Lung (tissue), 12 donors: Measurements from ENCODE around the gene CASZ1. TPM values are rescaled to one million over a fixed set of nuclear protein-coding genes. Genes with fewer than 3 reads are reported as not detected.
A peak's percentile ranks its signal among the peaks of the same experiment; 100 is the strongest.

Experiments
- ATAC-seq: fragments of 200-7000 bp; cut with Tn5 transposase; one replicate; pipeline ENCODE4 v1.9.1; 2020; ENCODE audit warnings: moderate number of reproducible peaks; ENCODE audit not compliant: insufficient read depth, low FRiP score
- DNase-seq, 3 donors: peaks; one replicate each; pipeline ENCODE4 v3.0.0-alpha.2; 2013 to 2017
- H3K27ac ChIP-seq, 2 donors: one replicate each; pipeline ENCODE4 v1.5.1; 2013; ENCODE audit warnings: mild to moderate bottlenecking in 2 of 2, moderate library complexity in 2 of 2, control low read depth in 1 of 2, inconsistent platforms in 1 of 2, low read depth in 1 of 2, low read length in 1 of 2
- H3K27me3 ChIP-seq, 3 donors: one replicate each; pipeline ENCODE4 v1.5.1; 2013; ENCODE audit warnings: low read length in 2 of 3; ENCODE audit not compliant: control insufficient read depth in 3 of 3, insufficient read depth in 3 of 3
- H3K36me3 ChIP-seq, 4 donors: one replicate each; pipeline ENCODE4 v1.5.1; 2013; ENCODE audit warnings: low read length in 4 of 4, mild to moderate bottlenecking in 1 of 4, moderate library complexity in 1 of 4; ENCODE audit not compliant: control insufficient read depth in 4 of 4, insufficient read depth in 4 of 4
- H3K4me1 ChIP-seq, 5 donors: one replicate each; pipeline ENCODE4 v1.5.1; 2013; ENCODE audit warnings: low read length in 5 of 5, mild to moderate bottlenecking in 2 of 5, moderate library complexity in 1 of 5; ENCODE audit not compliant: control insufficient read depth in 5 of 5, insufficient read depth in 5 of 5
- H3K4me3 ChIP-seq: one replicate; pipeline ENCODE4 v1.5.1; 2013; ENCODE audit warnings: mild to moderate bottlenecking, control low read depth, moderate library complexity
- H3K9ac ChIP-seq, 2 donors: one replicate each; pipeline ENCODE4 v1.5.1; 2013; ENCODE audit warnings: low read length in 2 of 2, control low read depth in 1 of 2; ENCODE audit not compliant: insufficient read depth in 1 of 2
- H3K9me3 ChIP-seq, 4 donors: one replicate each; pipeline ENCODE4 v1.5.1; 2013; ENCODE audit warnings: low read length in 3 of 4, mild to moderate bottlenecking in 1 of 4, moderate library complexity in 1 of 4; ENCODE audit not compliant: control insufficient read depth in 4 of 4, insufficient read depth in 3 of 4
- WGBS, 2 donors: extraction: QIAGEN DNeasy Blood & Tissue Kit; methylation state at CpG; one replicate each; pipeline ENCODE4 v1.1.7; 2013; 5-methylcytosine and 5-hydroxymethylcytosine counted together
- polyA plus RNA-seq, 2 donors: library from polyadenylated mRNA; stranded (reverse); fragments of 200-250 nt; gene quantifications; one replicate each; pipeline ENCODE4 v1.2.1, GENCODE V29; 2013
- total RNA-seq, 2 donors: library from RNA; depleted of rRNA in 1 of 2; stranded (reverse); fragments of >200 nt in 1 of 2; gene quantifications; one replicate each; pipeline ENCODE4 v1.2.1, GENCODE V29; 2014 to 2021
- TF ChIP-seq, protein P1 (sequence below): IDR thresholded peaks from 2 replicates; pipeline ENCODE4 v1.5.1; 2012; ENCODE audit warnings: mild to moderate bottlenecking; ENCODE audit errors: control extremely low read depth, extremely low read depth
- donor health status: control.
- donor health status: control.
- donor health status: Bipolar disorder and iron deficiency.
- donor health status: healthy.
- donor health status: DM: yes; HTN: yes; CAD: no.

CASZ1 gene
- total and polyA plus RNA-seq, 4 donors: 10.3 to 69.9 (median 40.5) TPM

DNA sequence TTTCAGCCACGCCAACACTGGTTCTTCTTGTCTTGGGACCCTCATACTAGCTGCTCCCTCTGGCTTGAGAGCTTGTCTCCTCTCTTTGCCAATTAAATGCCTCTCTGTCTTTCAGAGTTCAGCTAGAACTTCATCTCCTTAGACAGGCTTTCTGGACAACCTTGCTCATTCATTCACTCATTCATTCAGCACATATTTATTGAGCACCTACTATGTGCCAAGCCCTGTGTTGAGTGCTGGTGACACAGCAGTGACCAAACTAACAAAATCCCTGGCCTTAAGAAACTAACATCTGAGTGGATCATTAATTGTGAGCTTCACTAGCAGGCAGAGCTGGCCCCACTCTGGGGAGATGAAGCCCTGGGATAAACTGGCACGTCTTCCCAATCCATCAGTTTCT is 24.9 kb upstream of the CASZ1 start:
- H3K9me3 ChIP-seq: no peaks in the 10 kb centered on the region
- no peak for DNase-seq
- WGBS, 2 donors: 91 to 97% methylated on average over 2 of the region's 2 CpGs
- H3K4me3 ChIP-seq: no peak overlapping the region
- H3K4me1 ChIP-seq: no peaks in the 10 kb centered on the region
- ATAC-seq: no peak
- H3K27me3 ChIP-seq: no peaks in the 10 kb centered on the region
- no peak overlapping the region for H3K9ac ChIP-seq
- no peaks in the 10 kb centered on the region for H3K36me3 ChIP-seq
- TF ChIP-seq, protein P1, sequence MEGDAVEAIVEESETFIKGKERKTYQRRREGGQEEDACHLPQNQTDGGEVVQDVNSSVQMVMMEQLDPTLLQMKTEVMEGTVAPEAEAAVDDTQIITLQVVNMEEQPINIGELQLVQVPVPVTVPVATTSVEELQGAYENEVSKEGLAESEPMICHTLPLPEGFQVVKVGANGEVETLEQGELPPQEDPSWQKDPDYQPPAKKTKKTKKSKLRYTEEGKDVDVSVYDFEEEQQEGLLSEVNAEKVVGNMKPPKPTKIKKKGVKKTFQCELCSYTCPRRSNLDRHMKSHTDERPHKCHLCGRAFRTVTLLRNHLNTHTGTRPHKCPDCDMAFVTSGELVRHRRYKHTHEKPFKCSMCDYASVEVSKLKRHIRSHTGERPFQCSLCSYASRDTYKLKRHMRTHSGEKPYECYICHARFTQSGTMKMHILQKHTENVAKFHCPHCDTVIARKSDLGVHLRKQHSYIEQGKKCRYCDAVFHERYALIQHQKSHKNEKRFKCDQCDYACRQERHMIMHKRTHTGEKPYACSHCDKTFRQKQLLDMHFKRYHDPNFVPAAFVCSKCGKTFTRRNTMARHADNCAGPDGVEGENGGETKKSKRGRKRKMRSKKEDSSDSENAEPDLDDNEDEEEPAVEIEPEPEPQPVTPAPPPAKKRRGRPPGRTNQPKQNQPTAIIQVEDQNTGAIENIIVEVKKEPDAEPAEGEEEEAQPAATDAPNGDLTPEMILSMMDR: no peak
- H3K27ac ChIP-seq: no peak overlapping the region

DNA sequence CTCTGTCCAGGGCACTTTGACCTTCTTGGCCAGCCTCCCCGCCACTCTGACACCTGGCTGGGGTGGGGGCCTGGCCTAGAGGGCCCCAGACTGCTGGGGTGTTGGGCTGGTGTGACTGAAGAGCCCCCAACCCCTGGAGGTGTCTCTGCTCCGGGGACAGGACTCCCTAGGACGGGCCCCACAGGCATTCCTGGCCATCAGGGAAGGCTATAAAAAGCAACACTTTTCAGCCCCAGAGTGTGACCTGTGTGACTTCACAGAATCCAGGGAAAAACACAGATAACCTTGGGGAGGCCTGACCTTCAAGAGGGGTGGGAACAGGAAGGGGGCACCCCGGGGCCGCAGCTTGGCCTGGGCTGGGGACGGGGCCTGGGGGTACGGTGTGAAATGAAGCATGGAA is 24.0 kb upstream of the CASZ1 start:
- ATAC-seq (no peak), DNase-seq (no peak)
- 85 to 87% methylated on average over 7 of the region's 7 CpGs for WGBS, 2 donors
- peak overlapping the region in 1 of 2 donors; percentile 81 for H3K27ac ChIP-seq
- no peaks in the 10 kb centered on the region for H3K27me3 ChIP-seq
- H3K4me1 ChIP-seq: peaks cover 0 to 2% (median 0%) of the 10 kb centered on the region in 5 donors
- no peak overlapping the region for H3K4me3 ChIP-seq
- TF ChIP-seq, protein P1: no peak
- no peak overlapping the region for H3K9ac ChIP-seq
- H3K9me3 ChIP-seq: no peaks in the 10 kb centered on the region
- no peaks in the 10 kb centered on the region for H3K36me3 ChIP-seq

DNA sequence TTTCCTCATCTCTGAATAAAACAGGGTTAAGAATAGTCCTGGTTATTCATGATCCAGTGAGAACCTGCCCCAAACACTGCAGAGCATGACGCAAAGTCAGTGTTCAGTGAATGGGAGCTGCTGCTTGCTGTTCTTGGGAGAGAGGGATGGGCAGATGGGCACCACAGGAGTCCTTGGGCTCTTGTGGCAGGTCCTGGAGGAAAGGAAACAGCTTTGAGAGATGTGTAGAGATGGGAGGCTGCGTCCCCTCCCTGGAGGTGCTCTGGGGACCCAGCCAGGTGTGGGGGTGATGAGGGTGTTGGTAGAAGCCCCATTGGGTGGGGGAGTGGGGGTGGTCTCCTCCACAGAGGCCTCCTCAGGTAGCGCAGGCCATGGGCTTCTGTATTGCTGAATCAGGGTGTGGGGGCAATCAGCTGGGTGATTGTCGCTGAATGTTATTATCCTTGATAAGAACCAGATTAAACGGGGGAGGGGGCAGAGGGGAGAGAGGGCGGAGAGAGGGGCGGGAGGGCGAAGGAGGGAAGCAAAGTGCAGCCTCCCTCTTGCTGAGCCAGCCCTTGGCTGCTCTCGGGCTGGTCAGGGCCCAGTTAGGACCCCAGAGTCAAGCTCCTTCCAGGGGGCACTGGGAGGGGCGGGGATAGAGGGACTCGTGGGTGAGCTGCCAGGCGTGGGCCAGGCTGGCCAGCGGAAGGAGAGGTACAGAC is 22.9 kb upstream of the CASZ1 start:
- no peak for DNase-seq
- Histone ChIP-seq H3K27me3 (no peaks in the 10 kb centered on the region), H3K36me3 (no peaks in the 10 kb centered on the region), H3K4me3 (no peak overlapping the region), H3K9ac (no peak overlapping the region), H3K4me1 (peaks cover 0 to 9% (median 0%) of the 10 kb centered on the region in 5 donors), H3K27ac (peak overlapping the region in 1 of 2 donors; percentile 52), H3K9me3 (no peaks in the 10 kb centered on the region)
- no peak for ATAC-seq
- TF ChIP-seq, protein P1: no peak
- WGBS, 2 donors: 90 to 95% methylated on average over 12 to 13 of the region's 13 CpGs
